Lower leg skin (tissue), 3 donors: ENCODE results near the gene MIS18A.

Experiments used
- CTCF ChIP-seq, 3 donors: fragments of 450-650 bp; IDR thresholded peaks; one replicate each; pipeline ENCODE4 v1.5.1; 2016; ENCODE audit warnings: antibody characterized with exemption in 3 of 3, mild to moderate bottlenecking in 3 of 3, moderate library complexity in 2 of 3
- POLR2A ChIP-seq, 2 donors: fragments of 450-650 bp; IDR thresholded peaks; one replicate each; pipeline ENCODE4 v1.6.1; 2016 to 2017; ENCODE audit warnings: antibody characterized with exemption in 2 of 2, mild to moderate bottlenecking in 1 of 2, moderate library complexity in 1 of 2

- no peak for TF ChIP-seq CTCF (IDR thresholded peaks at IDR 0.05)
- no peak for TF ChIP-seq POLR2A (IDR thresholded peaks at IDR 0.05)
Observed at GRCh38 chr21:32257962-32258785, 20.7 kb downstream of the MIS18A start.
